Measurements from ENCODE around the gene COL4A6. TPM values are rescaled to one million over a fixed set of nuclear protein-coding genes. Genes with fewer than 3 reads are reported as not detected.

COL4A6 gene
- total and polyA plus RNA-seq, 8 donors = 0.58 to 30.8 (median 9.0) TPM

DNA sequence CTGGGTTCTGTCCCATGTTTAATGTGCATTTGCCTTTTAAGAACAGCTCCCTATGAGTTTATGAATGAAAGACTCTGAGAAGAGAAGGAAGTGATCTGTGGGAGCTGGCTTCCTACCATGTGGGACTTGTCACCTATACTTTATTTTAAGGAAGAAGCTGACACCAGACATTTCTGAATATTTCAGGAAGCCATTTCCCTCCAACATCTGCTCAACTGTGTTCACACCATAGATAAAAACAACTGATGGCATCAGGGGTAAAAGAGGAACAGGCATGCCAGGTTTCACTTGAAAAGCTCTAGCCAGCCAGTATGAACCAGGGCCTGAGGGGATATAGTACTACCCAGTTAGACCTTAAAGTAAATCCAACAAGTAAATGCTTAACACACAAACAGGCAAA, 116.0 kb downstream of the COL4A6 start:
- H3K27ac ChIP-seq = no peak overlapping the region
- no peak for DNase-seq
- TF ChIP-seq POLR2AphosphoS5 (IDR thresholded peaks at IDR 0.05) (no peak), EP300 (IDR thresholded peaks at IDR 0.05) (no peak), POLR2A (IDR thresholded peaks at IDR 0.05) (no peak)
- TF ChIP-seq, protein P1, sequence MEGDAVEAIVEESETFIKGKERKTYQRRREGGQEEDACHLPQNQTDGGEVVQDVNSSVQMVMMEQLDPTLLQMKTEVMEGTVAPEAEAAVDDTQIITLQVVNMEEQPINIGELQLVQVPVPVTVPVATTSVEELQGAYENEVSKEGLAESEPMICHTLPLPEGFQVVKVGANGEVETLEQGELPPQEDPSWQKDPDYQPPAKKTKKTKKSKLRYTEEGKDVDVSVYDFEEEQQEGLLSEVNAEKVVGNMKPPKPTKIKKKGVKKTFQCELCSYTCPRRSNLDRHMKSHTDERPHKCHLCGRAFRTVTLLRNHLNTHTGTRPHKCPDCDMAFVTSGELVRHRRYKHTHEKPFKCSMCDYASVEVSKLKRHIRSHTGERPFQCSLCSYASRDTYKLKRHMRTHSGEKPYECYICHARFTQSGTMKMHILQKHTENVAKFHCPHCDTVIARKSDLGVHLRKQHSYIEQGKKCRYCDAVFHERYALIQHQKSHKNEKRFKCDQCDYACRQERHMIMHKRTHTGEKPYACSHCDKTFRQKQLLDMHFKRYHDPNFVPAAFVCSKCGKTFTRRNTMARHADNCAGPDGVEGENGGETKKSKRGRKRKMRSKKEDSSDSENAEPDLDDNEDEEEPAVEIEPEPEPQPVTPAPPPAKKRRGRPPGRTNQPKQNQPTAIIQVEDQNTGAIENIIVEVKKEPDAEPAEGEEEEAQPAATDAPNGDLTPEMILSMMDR (IDR thresholded peaks at IDR 0.05) = no peak
- peaks cover 0 to 7% (median 0%) of the 10 kb centered on the region in 3 donors for H3K27me3 ChIP-seq
- H3K9me3 ChIP-seq = no peaks in the 10 kb centered on the region
- no peaks in the 10 kb centered on the region for H3K4me1 ChIP-seq
- H3K4me3 ChIP-seq = no peak overlapping the region
- intact Hi-C loops (cut with DNase I; ENCODE audit: low total_unique reads) = no loop called here
- H3K36me3 ChIP-seq = no peaks in the 10 kb centered on the region

DNA sequence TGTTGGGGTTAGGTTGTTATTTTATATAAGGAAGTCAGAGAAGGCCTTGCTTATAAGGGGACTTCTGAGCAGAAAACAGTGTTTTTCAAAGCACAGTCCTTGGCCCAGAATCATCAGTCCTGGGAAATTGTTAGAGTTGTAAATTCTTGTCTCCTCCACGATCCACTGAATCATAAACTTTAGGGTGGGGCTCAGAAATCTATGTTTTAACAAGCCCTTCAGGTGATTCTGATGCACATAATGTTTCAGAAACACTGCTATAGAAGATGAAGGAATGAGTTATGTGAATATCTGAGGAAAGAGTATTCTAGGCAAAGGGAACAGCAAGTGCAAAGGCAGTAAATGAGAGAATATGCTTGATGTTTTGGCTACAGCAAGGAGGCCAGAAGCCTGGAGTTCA, 121.8 kb downstream of the COL4A6 start:
- 55 to 74% (median 66%) methylated on average over 1 of the region's 1 CpG for WGBS, 5 donors

DNA sequence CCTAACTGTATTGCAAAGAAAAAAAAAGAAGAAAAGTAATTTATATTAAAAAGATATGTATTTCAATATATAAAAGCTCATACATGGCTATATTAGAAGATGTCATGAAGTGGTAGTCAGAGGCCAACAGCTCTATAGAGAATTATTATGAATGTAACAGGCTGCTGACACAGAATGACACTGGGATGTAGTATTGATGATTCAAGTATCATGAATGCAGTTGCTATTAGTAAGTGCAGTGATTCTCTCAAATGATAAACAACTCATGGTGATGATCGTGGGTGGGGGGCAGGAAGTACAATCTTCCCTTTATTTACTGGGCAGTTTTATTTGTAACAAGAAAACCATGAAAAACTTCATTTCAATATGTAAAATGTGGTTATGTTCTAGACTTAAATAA, 124.6 kb downstream of the COL4A6 start:
- Histone ChIP-seq H3K27ac (no peak overlapping the region), H3K36me3 (no peaks in the 10 kb centered on the region), H3K4me3 (no peak overlapping the region), H3K4me1 (no peaks in the 10 kb centered on the region), H3K27me3 (no peaks in the 10 kb centered on the region), H3K9me3 (no peaks in the 10 kb centered on the region)
- TF ChIP-seq EP300 (IDR thresholded peaks at IDR 0.05) = no peak
- TF ChIP-seq POLR2A (IDR thresholded peaks at IDR 0.05) = no peak
- TF ChIP-seq POLR2AphosphoS5 (IDR thresholded peaks at IDR 0.05) = no peak
- TF ChIP-seq, protein P1 (IDR thresholded peaks at IDR 0.05) = no peak
- WGBS, 5 donors = 61 to 84% (median 73%) methylated on average over 1 of the region's 1 CpG
- intact Hi-C loops (cut with DNase I; ENCODE audit: low total_unique reads) = no loop called here
- no peak for DNase-seq

More for the DNA sequence above, 121.8 kb downstream of the COL4A6 start:
- H3K36me3 ChIP-seq = no peaks in the 10 kb centered on the region
- H3K27ac ChIP-seq = no peak overlapping the region
- no peak for DNase-seq
- no peaks in the 10 kb centered on the region for H3K9me3 ChIP-seq
- TF ChIP-seq EP300 (IDR thresholded peaks at IDR 0.05) = no peak
- TF ChIP-seq POLR2AphosphoS5 (IDR thresholded peaks at IDR 0.05) = no peak
- TF ChIP-seq POLR2A (IDR thresholded peaks at IDR 0.05) = no peak
- TF ChIP-seq, protein P1 (IDR thresholded peaks at IDR 0.05) = no peak
- no peaks in the 10 kb centered on the region for H3K27me3 ChIP-seq
- intact Hi-C loops (cut with DNase I; ENCODE audit: low total_unique reads) = no loop called here
- no peaks in the 10 kb centered on the region for H3K4me1 ChIP-seq
- H3K4me3 ChIP-seq = no peak overlapping the region

DNA sequence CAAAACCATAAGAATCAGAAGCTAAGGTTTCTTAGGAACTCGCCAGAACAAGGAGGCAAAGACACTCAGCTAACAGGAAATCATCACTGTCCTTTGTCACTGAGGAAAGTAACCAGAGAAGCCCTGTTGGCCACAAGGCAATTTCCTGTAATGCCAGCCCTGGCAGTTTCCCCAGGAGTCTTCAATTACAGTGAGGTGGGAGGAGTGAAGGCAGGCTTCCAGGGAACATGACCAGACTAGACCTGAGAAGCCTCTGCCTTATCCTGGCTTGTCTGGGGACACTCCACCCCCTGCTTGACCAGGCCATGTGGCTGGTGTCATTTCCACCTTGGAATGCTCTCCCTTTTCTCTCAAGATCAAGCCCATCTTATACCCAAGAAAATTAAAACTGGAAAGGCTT, 125.3 kb downstream of the COL4A6 start:
- Histone ChIP-seq H3K27ac (no peak overlapping the region), H3K4me1 (no peaks in the 10 kb centered on the region), H3K4me3 (no peak overlapping the region), H3K27me3 (no peaks in the 10 kb centered on the region), H3K9me3 (no peaks in the 10 kb centered on the region), H3K36me3 (no peaks in the 10 kb centered on the region)
- intact Hi-C loops (cut with DNase I; ENCODE audit: low total_unique reads) = no loop called here
- DNase-seq = peak in 1 of 2 donors; percentile 27
- 41 to 67% (median 58%) methylated on average over 1 of the region's 1 CpG for WGBS, 5 donors
- TF ChIP-seq, protein P1 (IDR thresholded peaks at IDR 0.05) = no peak
